MM.1S (cell line): Measurements from ENCODE around the gene CCDC88C.
"Not testable (repeated sequence)": the region's sequence is repeated elsewhere in the genome, so short reads cannot be mapped to it uniquely, and the experiment has no call there.

Experiments
- DNase-seq: peaks from one replicate; pipeline ENCODE4 v3.0.0-alpha.2; 2015
- H2AFZ ChIP-seq: fragments of 300-600 bp; sonication (generic); 2 replicates; pipeline ENCODE4 v1.6.0; 2016; ENCODE audit warnings: antibody characterized with exemption, low read length
- H3F3A ChIP-seq: fragments of 300-600 bp; sonication (generic); 2 replicates; pipeline ENCODE4 v1.6.1; 2016; ENCODE audit warnings: mild to moderate bottlenecking, antibody characterized with exemption, low read length, moderate library complexity, mixed read lengths; ENCODE audit not compliant: insufficient read depth
- H3K27ac ChIP-seq: fragments of 300-600 bp; sonication (generic); 2 replicates; pipeline ENCODE4 v1.5.1; 2016; ENCODE audit warnings: mild to moderate bottlenecking, low read length
- H3K27me3 ChIP-seq: fragments of 300-600 bp; sonication (generic); replicated peaks from 2 replicates; pipeline ENCODE4 v1.6.0; 2016; ENCODE audit warnings: low read length; ENCODE audit not compliant: insufficient read depth
- H3K36me3 ChIP-seq: fragments of 300-600 bp; sonication (generic); replicated peaks from 2 replicates; pipeline ENCODE4 v1.6.1; 2016; ENCODE audit warnings: mild to moderate bottlenecking, low read length, mixed read lengths; ENCODE audit not compliant: insufficient read depth
- H3K4me1 ChIP-seq: fragments of 300-600 bp; sonication (generic); 2 replicates; pipeline ENCODE4 v1.6.1; 2016; ENCODE audit warnings: low read length, mixed read lengths
- H3K4me2 ChIP-seq: fragments of 300-600 bp; sonication (generic); 2 replicates; pipeline ENCODE4 v1.6.0; 2016; ENCODE audit warnings: low read depth, low read length
- H3K4me3 ChIP-seq: fragments of 300-600 bp; sonication (generic); 2 replicates; pipeline ENCODE4 v1.5.1; 2016; ENCODE audit warnings: low read length, mixed read lengths
- H3K79me2 ChIP-seq: fragments of 300-600 bp; sonication (generic); 2 replicates; pipeline ENCODE4 v1.6.1; 2016; ENCODE audit warnings: mixed run types, low read length, mixed read lengths
- H3K9ac ChIP-seq: fragments of 300-600 bp; sonication (generic); 2 replicates; pipeline ENCODE4 v1.6.1; 2016; ENCODE audit warnings: low read length, mixed read lengths
- H3K9me2 ChIP-seq: fragments of 300-600 bp; sonication (generic); replicated peaks from 2 replicates; pipeline ENCODE4 v1.6.1; 2016; ENCODE audit warnings: mild to moderate bottlenecking, low read length, mixed read lengths; ENCODE audit not compliant: insufficient read depth
- H3K9me3 ChIP-seq: fragments of 300-600 bp; sonication (generic); replicated peaks from 2 replicates; pipeline ENCODE4 v1.6.1; 2016; ENCODE audit warnings: mild to moderate bottlenecking, low read length, mixed read lengths; ENCODE audit not compliant: insufficient read depth
- H4K20me1 ChIP-seq: fragments of 300-600 bp; sonication (generic); 2 replicates; pipeline ENCODE4 v1.6.1; 2016; ENCODE audit warnings: mild to moderate bottlenecking, low read length, moderate library complexity, mixed read lengths; ENCODE audit not compliant: insufficient read depth
- CTCF ChIP-seq: fragments of 300-600 bp; sonication (generic); IDR thresholded peaks from 2 replicates; pipeline ENCODE4 v1.5.1; 2016; ENCODE audit warnings: antibody characterized with exemption, low read length, mixed read lengths
- EZH2 ChIP-seq: fragments of 300-600 bp; sonication (generic); optimal IDR thresholded peaks from 2 replicates; pipeline ENCODE3; 2017; ENCODE audit warnings: low read depth, mild to moderate bottlenecking, antibody characterized with exemption, low read length, mixed read lengths
- EZH2phosphoT487 ChIP-seq: fragments of 300-600 bp; sonication (generic); IDR thresholded peaks from 2 replicates; pipeline ENCODE4 v1.6.1; 2018; ENCODE audit warnings: antibody characterized with exemption, low read length

Gene CCDC88C

GRCh38 chr14:91409928-91410718 lies 7.5 kb downstream of the CCDC88C start:
- H2AFZ ChIP-seq: no peak overlapping the region
- H3K4me3 ChIP-seq: peak overlapping the region; percentile 39; the same call in 1 of the 2 replicates
- peak overlapping the region; percentile 77 for H3K4me2 ChIP-seq
- H3K4me1 ChIP-seq: peaks cover 63% of the 10 kb centered on the region
- DNase-seq: no peak
- peaks cover 11% of the 10 kb centered on the region for H4K20me1 ChIP-seq
- H3K36me3 ChIP-seq: no peaks in the 10 kb centered on the region
- no peaks in the 10 kb centered on the region for H3K27me3 ChIP-seq
- peak overlapping the region; percentile 99 for H3K9ac ChIP-seq
- H3K9me2 ChIP-seq: no peaks in the 10 kb centered on the region
- peak overlapping the region; percentile 100 for H3K27ac ChIP-seq
- no peak for TF ChIP-seq CTCF
- no peak for TF ChIP-seq EZH2
- TF ChIP-seq EZH2phosphoT487: no peak
- H3K9me3 ChIP-seq: no peaks in the 10 kb centered on the region
- peaks cover 33% of the 10 kb centered on the region for H3F3A ChIP-seq
- peaks cover 100% of the 10 kb centered on the region for H3K79me2 ChIP-seq

DNA sequence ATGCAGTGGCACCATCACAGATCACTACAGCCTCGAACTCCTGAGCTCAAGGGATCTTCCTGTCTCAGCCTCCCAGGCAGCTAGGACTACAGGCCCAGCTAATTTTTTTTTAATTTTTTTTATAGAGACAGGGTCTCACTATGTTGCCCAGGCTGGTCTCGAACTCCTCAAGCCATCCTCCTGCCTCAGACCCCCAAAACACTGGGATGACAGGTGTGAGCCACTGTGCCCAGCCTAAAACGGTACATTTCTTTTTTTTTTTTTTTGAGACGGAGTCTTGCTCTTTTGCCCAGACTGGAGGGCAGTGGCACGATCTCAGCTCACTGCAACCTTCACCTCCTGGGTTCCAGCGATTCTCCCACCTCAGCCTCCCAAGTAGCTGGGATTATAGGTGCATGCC lies 8.4 kb downstream of the CCDC88C start:
- H3K9ac ChIP-seq, H3K4me2 ChIP-seq, H3K9me3 ChIP-seq, H3K36me3 ChIP-seq, H3K4me3 ChIP-seq, H3K27me3 ChIP-seq, DNase-seq, H3K9me2 ChIP-seq, H2AFZ ChIP-seq: not testable (repeated sequence)
- Histone ChIP-seq H4K20me1 (peaks cover 13% of the 10 kb centered on the region), H3K27ac (peak overlapping the region; percentile 100; the same call in 1 of the 2 replicates), H3K4me1 (peaks cover 62% of the 10 kb centered on the region), H3K79me2 (peaks cover 100% of the 10 kb centered on the region), H3F3A (peaks cover 24% of the 10 kb centered on the region)

GRCh38 chr14:91406982-91407381 lies 10.6 kb downstream of the CCDC88C start:
- H3F3A ChIP-seq: peaks cover 14% of the 10 kb centered on the region
- H3K79me2 ChIP-seq: peaks cover 100% of the 10 kb centered on the region
- peaks cover 70% of the 10 kb centered on the region for H3K4me1 ChIP-seq
- peak overlapping the region; percentile 8; the same call in 1 of the 2 replicates for H3K9ac ChIP-seq
- TF ChIP-seq CTCF: no peak
- TF ChIP-seq EZH2phosphoT487: no peak
- no peak for TF ChIP-seq EZH2
- H2AFZ ChIP-seq: no peak overlapping the region
- no peaks in the 10 kb centered on the region for H3K36me3 ChIP-seq
- no peaks in the 10 kb centered on the region for H3K9me3 ChIP-seq
- H3K27ac ChIP-seq: peak overlapping the region; percentile 68; the same call in 1 of the 2 replicates
- peaks cover 15% of the 10 kb centered on the region for H4K20me1 ChIP-seq
- no peak for DNase-seq
- no peaks in the 10 kb centered on the region for H3K27me3 ChIP-seq
- H3K9me2 ChIP-seq: no peaks in the 10 kb centered on the region
- no peak overlapping the region for H3K4me3 ChIP-seq
- peak overlapping the region; percentile 41; the same call in 1 of the 2 replicates for H3K4me2 ChIP-seq

DNA sequence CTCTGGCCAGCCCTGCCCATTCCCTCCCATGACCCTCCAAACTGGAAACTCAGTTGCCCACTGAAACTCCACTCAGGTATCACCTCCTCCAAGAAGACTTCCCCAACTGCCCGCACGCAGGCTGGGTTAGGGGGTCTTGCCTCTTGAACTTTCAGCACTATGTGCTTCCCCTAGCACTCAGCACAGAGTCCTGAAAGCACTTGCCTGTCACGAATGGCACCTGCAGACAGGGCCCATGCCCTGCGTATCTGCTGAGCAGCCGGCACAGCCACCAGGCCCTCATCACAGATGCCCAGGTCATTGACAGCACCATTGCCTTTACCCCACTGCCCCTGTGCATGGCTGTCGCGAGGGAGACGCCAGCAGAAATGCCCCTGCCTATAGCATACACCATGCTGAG lies 11.2 kb downstream of the CCDC88C start:
- Histone ChIP-seq H3K27ac (peak overlapping the region; percentile 68; the same call in 1 of the 2 replicates), H3K4me1 (peaks cover 73% of the 10 kb centered on the region), H3K79me2 (peaks cover 100% of the 10 kb centered on the region), H3K4me2 (no peak overlapping the region), H4K20me1 (peaks cover 19% of the 10 kb centered on the region), H2AFZ (no peak overlapping the region), H3F3A (peaks cover 14% of the 10 kb centered on the region), H3K9me3 (no peaks in the 10 kb centered on the region), H3K27me3 (no peaks in the 10 kb centered on the region), H3K9ac (no peak overlapping the region; the same call in 1 of the 2 replicates), H3K36me3 (no peaks in the 10 kb centered on the region), H3K4me3 (no peak overlapping the region), H3K9me2 (no peaks in the 10 kb centered on the region)
- DNase-seq: no peak
- no peak for TF ChIP-seq EZH2phosphoT487
- TF ChIP-seq EZH2: no peak
- no peak for TF ChIP-seq CTCF
